Measurements from ENCODE around the gene LRMDA.

LRMDA gene

DNA sequence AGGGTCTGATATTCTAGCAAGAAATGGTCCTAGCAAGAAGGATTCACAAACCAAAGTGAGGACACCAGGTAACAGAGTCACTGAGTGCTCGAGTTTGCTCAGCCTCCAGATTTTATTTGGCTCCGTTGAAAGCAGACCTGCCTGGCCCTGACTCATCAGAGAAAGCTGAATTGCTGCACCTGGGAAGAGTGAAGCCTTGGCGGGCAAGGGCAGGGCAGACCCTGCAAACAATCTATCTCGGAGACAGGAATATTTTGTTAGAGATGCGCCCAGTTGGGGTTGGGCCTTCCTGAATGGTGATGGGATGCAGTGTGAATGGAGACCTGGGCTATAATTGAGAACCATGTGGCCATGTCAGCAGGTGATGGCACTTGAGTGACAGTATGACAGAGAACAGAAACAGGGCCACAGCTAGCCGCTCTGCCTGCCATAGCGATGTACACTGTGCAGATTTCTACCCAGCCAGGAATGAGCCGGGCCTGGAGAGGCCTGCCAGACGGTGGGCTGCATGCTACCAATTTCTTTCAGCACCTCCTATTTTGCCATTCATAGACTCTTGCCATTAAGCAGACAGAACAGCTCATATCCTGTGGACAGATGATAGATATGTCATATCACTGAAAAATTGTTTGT lies 744.2 kb downstream of the LRMDA start:
- Mint-ChIP-seq H3K9me3 (peaks cover 12% of the 10 kb centered on the region), H3K4me1 (peaks cover 15% of the 10 kb centered on the region), H3K27me3 (ENCODE audit: low read depth, poor library complexity) (peaks cover 5% of the 10 kb centered on the region), H3K4me3 (no peak overlapping the region), H3K27ac (no peak overlapping the region), H3K36me3 (ENCODE audit: low read depth) (no peaks in the 10 kb centered on the region)
- no peak for DNase-seq
- TF ChIP-seq, protein P1, sequence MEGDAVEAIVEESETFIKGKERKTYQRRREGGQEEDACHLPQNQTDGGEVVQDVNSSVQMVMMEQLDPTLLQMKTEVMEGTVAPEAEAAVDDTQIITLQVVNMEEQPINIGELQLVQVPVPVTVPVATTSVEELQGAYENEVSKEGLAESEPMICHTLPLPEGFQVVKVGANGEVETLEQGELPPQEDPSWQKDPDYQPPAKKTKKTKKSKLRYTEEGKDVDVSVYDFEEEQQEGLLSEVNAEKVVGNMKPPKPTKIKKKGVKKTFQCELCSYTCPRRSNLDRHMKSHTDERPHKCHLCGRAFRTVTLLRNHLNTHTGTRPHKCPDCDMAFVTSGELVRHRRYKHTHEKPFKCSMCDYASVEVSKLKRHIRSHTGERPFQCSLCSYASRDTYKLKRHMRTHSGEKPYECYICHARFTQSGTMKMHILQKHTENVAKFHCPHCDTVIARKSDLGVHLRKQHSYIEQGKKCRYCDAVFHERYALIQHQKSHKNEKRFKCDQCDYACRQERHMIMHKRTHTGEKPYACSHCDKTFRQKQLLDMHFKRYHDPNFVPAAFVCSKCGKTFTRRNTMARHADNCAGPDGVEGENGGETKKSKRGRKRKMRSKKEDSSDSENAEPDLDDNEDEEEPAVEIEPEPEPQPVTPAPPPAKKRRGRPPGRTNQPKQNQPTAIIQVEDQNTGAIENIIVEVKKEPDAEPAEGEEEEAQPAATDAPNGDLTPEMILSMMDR (IDR thresholded peaks at IDR 0.05) = no peak

DNA sequence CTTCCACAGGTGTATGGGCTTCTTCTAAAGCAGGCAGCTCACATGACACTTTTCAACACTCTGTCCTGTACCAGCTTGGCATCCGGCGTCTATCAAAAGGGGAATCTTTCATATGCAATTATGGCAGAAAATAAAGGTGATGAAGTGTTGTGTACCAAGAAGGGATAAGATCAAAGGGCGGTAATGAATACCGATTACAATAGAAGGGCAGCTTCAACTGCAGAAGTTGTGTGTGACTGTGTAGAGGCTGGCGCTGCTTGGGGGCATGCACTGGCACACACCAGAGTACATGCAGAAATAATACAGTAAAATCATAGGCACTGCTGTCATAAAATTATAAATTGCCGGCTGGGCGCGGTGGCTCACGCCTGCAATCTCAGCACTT lies 744.7 kb downstream of the LRMDA start:
- Mint-ChIP-seq H3K9me3 (peaks cover 12% of the 10 kb centered on the region), H3K27ac (no peak overlapping the region), H3K36me3 (ENCODE audit: low read depth) (no peaks in the 10 kb centered on the region), H3K27me3 (ENCODE audit: low read depth, poor library complexity) (peaks cover 5% of the 10 kb centered on the region), H3K4me3 (no peak overlapping the region), H3K4me1 (peaks cover 20% of the 10 kb centered on the region)
- DNase-seq = no peak
- TF ChIP-seq, protein P1 (IDR thresholded peaks at IDR 0.05) = no peak

DNA sequence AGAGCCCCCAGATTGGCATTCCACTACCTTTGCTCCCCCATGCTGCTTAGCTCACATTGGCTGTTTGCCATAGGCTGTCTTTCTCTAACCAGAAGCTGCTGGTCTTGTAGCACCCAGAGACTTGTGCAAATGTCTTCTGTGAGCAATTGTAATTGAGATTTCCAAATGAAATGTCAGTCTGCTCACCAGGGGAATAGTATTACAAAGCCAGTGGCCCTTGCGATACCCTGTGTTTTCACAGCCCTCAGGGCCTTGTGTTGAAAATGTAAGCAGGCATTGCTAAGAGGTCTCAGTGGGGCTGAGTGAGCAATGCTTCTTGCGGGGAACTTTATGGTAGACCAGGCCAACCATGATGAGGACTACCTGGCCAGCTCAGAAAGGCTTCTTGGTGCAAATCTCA lies 746.5 kb downstream of the LRMDA start:
- no peak overlapping the region for H3K4me3 Mint-ChIP-seq
- DNase-seq = no peak
- no peak overlapping the region for H3K27ac Mint-ChIP-seq
- no peaks in the 10 kb centered on the region for H3K36me3 Mint-ChIP-seq (ENCODE audit: low read depth)
- peaks cover 28% of the 10 kb centered on the region for H3K4me1 Mint-ChIP-seq
- peaks cover 9% of the 10 kb centered on the region for H3K9me3 Mint-ChIP-seq
- TF ChIP-seq, protein P1 (IDR thresholded peaks at IDR 0.05) = no peak
- H3K27me3 Mint-ChIP-seq (ENCODE audit: low read depth, poor library complexity) = no peaks in the 10 kb centered on the region

DNA sequence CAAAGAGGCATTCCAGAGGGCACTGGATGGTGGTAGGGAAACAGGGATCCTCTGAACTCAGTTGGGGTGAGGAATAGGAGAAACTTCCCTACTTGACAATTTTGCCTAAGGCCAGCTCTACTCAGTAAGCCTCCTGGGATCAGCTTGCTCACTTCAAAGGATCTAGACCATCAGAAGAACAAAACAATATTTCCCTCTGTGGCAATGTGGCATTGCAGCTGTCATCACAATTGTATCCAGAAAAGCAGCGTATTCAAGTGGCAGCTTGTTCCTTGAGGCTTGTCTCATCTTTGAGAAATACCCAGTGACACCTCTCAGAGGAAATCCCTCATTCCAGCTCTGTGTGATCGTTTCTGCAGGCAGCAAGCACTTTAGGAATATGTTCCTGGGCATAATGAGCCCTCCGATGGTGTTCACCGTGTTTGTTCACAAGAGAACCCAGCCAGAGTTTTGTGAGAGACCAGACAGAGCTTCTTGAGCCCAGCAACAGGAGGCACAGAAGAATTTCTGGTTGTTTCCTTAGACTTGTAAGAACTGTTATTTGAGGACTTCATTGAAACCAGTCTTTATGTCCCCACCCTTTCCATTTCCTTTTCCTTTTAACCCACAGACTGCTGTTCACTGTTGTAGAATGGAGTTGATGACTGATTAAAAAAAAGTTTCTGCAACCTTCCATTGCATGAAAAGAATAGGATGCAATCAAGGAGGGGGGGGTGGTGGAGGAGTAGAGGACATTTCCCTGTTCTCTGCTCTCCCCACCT lies 747.3 kb downstream of the LRMDA start:
- no peak for DNase-seq
- H3K27ac Mint-ChIP-seq = no peak overlapping the region
- no peak overlapping the region for H3K4me3 Mint-ChIP-seq
- H3K27me3 Mint-ChIP-seq (ENCODE audit: low read depth, poor library complexity) = no peaks in the 10 kb centered on the region
- H3K9me3 Mint-ChIP-seq = peaks cover 8% of the 10 kb centered on the region
- TF ChIP-seq, protein P1 (IDR thresholded peaks at IDR 0.05) = no peak
- H3K4me1 Mint-ChIP-seq = peaks cover 28% of the 10 kb centered on the region
- no peaks in the 10 kb centered on the region for H3K36me3 Mint-ChIP-seq (ENCODE audit: low read depth)

DNA sequence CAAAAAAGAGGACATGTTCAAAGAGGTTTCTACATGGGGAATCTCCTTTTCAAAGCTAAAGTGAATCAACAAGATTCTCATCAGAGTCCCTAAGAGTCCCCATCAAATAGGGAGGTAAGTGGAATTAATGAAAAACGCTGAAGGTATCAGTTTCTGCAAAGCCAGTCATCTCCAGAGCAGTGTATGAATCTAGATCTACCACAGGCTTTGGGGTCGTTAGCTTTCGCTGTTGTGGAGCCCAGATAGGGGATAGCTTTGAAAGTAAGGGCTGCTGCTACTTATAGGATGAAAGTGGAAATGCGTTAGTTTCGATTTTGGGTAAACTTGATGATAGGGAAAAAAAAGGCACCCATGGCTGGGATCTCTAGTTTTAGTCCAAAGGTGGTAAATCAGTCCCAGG lies 748.4 kb downstream of the LRMDA start:
- no peaks in the 10 kb centered on the region for H3K36me3 Mint-ChIP-seq (ENCODE audit: low read depth)
- H3K27ac Mint-ChIP-seq = no peak overlapping the region
- TF ChIP-seq, protein P1 (IDR thresholded peaks at IDR 0.05) = no peak
- peaks cover 5% of the 10 kb centered on the region for H3K9me3 Mint-ChIP-seq
- no peak overlapping the region for H3K4me3 Mint-ChIP-seq
- peaks cover 2% of the 10 kb centered on the region for H3K27me3 Mint-ChIP-seq (ENCODE audit: low read depth, poor library complexity)
- H3K4me1 Mint-ChIP-seq = peaks cover 28% of the 10 kb centered on the region
- DNase-seq = no peak

DNA sequence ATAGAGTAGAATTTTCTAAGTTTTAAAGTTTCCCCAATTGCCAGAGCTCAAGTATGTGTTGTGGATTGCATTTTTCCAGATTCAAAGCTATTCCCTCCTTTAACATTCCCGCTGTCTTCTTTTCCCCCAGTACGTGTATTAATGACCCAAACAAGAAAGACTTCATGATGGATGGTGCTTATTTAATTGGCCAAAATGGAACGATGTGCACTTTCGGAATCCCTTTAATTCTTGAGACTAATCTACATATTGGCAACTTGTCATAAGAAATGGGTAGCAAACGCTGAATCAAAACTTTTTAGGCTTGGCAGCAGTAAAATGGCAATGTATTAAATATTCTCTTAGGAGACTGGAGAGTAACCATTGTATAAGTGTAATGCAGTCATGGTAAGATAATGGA lies 753.2 kb downstream of the LRMDA start:
- TF ChIP-seq, protein P1 (IDR thresholded peaks at IDR 0.05) = no peak

More for the DNA sequence above, 753.2 kb downstream of the LRMDA start:
- Mint-ChIP-seq H3K4me1 (peaks cover 27% of the 10 kb centered on the region), H3K4me3 (no peak overlapping the region), H3K9me3 (no peaks in the 10 kb centered on the region), H3K36me3 (ENCODE audit: low read depth) (no peaks in the 10 kb centered on the region), H3K27me3 (ENCODE audit: low read depth, poor library complexity) (peaks cover 2% of the 10 kb centered on the region), H3K27ac (no peak overlapping the region)
- no peak for DNase-seq

Data from nephron progenitor cell (in vitro differentiated cells).